ENCODE results near the gene ZNF98.

DNA sequence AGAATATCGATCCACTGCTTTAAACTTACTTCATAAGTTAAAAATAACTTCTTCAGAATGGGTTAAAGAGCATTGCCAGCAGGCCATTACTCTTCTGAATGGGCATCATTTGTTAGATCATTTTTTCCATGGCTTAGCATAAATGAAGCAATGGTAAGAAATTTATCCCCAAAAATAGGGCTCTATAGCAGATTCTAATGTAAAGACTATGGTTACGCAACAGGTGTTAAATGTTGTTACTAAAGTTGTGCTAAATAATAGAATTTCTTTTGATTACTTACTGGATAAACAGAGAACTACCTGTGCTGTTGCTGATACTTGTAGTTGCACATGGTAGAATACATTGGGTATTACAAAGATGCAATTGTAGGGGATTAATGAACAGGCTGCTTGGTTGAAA, 15.9 kb upstream of the ZNF98 start:
- TF ChIP-seq FOSL1 (IDR thresholded peaks at IDR 0.05; ENCODE audit: low read depth), result no peak
- TF ChIP-seq, protein P1, sequence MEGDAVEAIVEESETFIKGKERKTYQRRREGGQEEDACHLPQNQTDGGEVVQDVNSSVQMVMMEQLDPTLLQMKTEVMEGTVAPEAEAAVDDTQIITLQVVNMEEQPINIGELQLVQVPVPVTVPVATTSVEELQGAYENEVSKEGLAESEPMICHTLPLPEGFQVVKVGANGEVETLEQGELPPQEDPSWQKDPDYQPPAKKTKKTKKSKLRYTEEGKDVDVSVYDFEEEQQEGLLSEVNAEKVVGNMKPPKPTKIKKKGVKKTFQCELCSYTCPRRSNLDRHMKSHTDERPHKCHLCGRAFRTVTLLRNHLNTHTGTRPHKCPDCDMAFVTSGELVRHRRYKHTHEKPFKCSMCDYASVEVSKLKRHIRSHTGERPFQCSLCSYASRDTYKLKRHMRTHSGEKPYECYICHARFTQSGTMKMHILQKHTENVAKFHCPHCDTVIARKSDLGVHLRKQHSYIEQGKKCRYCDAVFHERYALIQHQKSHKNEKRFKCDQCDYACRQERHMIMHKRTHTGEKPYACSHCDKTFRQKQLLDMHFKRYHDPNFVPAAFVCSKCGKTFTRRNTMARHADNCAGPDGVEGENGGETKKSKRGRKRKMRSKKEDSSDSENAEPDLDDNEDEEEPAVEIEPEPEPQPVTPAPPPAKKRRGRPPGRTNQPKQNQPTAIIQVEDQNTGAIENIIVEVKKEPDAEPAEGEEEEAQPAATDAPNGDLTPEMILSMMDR (IDR thresholded peaks at IDR 0.05 in 2 of 3, conservative IDR thresholded peaks at IDR 0.05 in 1 of 3; ENCODE audit: borderline replicate concordance in 1 of 3, insufficient read depth in 1 of 3, low read depth in 2 of 3, low read length in 2 of 3), result no peak
- no peak for TF ChIP-seq POLR2AphosphoS5 (IDR thresholded peaks at IDR 0.05; ENCODE audit: low read depth, low read length)
- TF ChIP-seq RAD21 (IDR thresholded peaks at IDR 0.05; ENCODE audit: low read depth), result no peak
- no peak for TF ChIP-seq YY1 (IDR thresholded peaks at IDR 0.05; ENCODE audit: extremely low read depth, insufficient replicate concordance, low read depth, low read length)
- no peak for TF ChIP-seq SP1 (IDR thresholded peaks at IDR 0.05; ENCODE audit: low read depth)
- no peak for TF ChIP-seq POLR2A (IDR thresholded peaks at IDR 0.05; ENCODE audit: borderline replicate concordance, extremely low read depth, insufficient read depth, insufficient read length)
- TF ChIP-seq, protein P2, sequence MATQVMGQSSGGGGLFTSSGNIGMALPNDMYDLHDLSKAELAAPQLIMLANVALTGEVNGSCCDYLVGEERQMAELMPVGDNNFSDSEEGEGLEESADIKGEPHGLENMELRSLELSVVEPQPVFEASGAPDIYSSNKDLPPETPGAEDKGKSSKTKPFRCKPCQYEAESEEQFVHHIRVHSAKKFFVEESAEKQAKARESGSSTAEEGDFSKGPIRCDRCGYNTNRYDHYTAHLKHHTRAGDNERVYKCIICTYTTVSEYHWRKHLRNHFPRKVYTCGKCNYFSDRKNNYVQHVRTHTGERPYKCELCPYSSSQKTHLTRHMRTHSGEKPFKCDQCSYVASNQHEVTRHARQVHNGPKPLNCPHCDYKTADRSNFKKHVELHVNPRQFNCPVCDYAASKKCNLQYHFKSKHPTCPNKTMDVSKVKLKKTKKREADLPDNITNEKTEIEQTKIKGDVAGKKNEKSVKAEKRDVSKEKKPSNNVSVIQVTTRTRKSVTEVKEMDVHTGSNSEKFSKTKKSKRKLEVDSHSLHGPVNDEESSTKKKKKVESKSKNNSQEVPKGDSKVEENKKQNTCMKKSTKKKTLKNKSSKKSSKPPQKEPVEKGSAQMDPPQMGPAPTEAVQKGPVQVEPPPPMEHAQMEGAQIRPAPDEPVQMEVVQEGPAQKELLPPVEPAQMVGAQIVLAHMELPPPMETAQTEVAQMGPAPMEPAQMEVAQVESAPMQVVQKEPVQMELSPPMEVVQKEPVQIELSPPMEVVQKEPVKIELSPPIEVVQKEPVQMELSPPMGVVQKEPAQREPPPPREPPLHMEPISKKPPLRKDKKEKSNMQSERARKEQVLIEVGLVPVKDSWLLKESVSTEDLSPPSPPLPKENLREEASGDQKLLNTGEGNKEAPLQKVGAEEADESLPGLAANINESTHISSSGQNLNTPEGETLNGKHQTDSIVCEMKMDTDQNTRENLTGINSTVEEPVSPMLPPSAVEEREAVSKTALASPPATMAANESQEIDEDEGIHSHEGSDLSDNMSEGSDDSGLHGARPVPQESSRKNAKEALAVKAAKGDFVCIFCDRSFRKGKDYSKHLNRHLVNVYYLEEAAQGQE (IDR thresholded peaks at IDR 0.05; ENCODE audit: low read depth), result no peak
